ENCODE measurements around the gene CEP19.

DNA sequence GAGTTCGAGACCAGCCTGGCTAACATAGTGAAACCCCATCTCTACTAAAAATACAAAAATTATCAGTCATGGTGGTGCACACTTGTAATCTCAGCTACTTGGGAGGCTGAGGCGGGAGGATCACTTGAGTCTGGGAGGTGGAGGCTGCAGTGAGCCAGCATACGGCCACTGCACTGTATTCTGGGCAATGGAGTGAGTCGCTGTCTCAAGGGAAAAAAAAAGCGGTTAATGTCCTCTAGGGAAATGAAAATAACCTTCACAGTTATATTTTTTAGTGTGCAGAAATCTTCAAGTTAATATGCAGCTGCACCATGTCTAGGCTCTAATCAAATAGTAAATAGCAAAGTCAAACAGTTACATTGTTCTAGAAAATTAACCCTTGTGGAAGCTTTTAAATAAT lies 14.8 kb downstream of the CEP19 start:
- TF ChIP-seq, protein P1, sequence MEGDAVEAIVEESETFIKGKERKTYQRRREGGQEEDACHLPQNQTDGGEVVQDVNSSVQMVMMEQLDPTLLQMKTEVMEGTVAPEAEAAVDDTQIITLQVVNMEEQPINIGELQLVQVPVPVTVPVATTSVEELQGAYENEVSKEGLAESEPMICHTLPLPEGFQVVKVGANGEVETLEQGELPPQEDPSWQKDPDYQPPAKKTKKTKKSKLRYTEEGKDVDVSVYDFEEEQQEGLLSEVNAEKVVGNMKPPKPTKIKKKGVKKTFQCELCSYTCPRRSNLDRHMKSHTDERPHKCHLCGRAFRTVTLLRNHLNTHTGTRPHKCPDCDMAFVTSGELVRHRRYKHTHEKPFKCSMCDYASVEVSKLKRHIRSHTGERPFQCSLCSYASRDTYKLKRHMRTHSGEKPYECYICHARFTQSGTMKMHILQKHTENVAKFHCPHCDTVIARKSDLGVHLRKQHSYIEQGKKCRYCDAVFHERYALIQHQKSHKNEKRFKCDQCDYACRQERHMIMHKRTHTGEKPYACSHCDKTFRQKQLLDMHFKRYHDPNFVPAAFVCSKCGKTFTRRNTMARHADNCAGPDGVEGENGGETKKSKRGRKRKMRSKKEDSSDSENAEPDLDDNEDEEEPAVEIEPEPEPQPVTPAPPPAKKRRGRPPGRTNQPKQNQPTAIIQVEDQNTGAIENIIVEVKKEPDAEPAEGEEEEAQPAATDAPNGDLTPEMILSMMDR (conservative IDR thresholded peaks at IDR 0.05) = no peak
- no peak for TF ChIP-seq ZFX (IDR thresholded peaks at IDR 0.05)

Measured in C4-2B (cell line).